ENCODE results near the gene ZNF8.
A peak's percentile ranks its signal among the peaks of the same experiment; 100 is the strongest.
"Not testable (repeated sequence)": the region's sequence is repeated elsewhere in the genome, so short reads cannot be mapped to it uniquely, and the experiment has no call there.

Gene ZNF8

DNA sequence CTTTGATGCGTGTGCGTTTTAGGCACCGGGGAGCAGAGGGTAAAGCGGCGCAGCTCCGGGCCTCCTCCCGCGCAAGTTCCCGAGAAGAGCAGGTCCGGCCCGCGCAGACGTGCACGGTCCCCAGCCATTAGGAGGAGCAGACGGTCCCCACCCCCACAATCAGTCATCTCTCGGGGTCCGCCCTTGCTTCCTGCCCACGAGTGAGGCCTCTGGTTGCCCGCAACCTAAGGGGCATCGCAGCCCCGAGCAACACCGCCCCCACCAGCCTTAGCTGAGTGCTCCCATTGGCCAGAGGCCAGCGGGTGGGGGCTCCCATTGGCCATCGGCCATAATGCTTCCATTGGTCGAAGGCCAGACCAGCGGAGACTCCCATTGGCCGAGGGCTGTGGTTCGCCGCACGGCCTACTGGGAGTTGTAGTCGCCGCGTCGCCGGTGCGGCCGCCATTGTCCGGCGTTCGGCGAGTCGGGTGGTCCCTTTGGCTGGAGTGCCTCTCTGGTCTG lies at the start of gene ZNF8:
ZNF8 (plus strand) TSS at position 415 of the 501 bp plus-strand sequence. CDS start 127 bp downstream, outside the sequence.
- in situ Hi-C loops (cut with HindIII; ENCODE audit: low sequenced_read_pairs) = no loop called here
- peak; percentile 92 for DNase-seq (ENCODE audit: low read depth)
- H3K4me3 ChIP-seq (ENCODE audit: low read depth, low read length) = peak within 1 kb of the TSS; percentile 96
- peak; percentile 13 for TF ChIP-seq CTCF (IDR thresholded peaks at IDR 0.05; ENCODE audit: low read depth, low read length, missing control alignments)

- peak overlapping the region; percentile 76 for H3K4me3 ChIP-seq (ENCODE audit: low read depth, low read length)
- in situ Hi-C loops (cut with HindIII; ENCODE audit: low sequenced_read_pairs) = loop anchor here (5.0 kb wide), 2 partner anchors 33 to 68 kb away; no protein-coding TSS in a partner anchor
- peak; percentile 18 for TF ChIP-seq CTCF (IDR thresholded peaks at IDR 0.05; ENCODE audit: low read depth, low read length, missing control alignments)
- no peak for DNase-seq (ENCODE audit: low read depth)
Observed at GRCh38 chr19:58229255-58229639, 49.5 kb upstream of the ZNF8 start.

DNA sequence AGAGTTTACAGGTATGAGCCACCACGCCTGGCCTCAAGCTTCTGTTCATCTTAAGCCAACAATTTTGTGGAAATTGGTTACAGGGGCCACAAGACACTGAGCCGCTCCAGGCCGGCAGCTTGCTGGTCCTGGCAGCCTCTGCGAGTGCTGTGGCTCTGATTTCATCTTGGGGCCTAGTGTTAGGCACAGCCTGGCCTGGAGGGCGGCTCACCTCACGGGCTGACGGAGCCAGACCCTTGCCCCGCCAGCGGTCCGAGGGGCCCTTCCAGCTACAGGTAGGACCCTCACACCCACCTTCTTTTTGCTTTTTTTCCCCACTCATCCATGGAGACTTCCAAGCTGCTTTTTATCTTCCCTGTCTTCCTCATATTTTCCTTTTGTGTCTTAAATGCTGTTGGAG lies 41.4 kb upstream of the ZNF8 start:
- no peak for TF ChIP-seq CTCF (IDR thresholded peaks at IDR 0.05; ENCODE audit: low read depth, low read length, missing control alignments)
- no peak overlapping the region for H3K4me3 ChIP-seq (ENCODE audit: low read depth, low read length)
- in situ Hi-C loops (cut with HindIII; ENCODE audit: low sequenced_read_pairs) = no loop called here
- no peak for DNase-seq (ENCODE audit: low read depth)

GRCh38 chr19:58243351-58243750 lies 35.4 kb upstream of the ZNF8 start:
- no peak overlapping the region for H3K4me3 ChIP-seq (ENCODE audit: low read depth, low read length)
- DNase-seq (ENCODE audit: low read depth) = no peak
- in situ Hi-C loops (cut with HindIII; ENCODE audit: low sequenced_read_pairs) = no loop called here
- no peak for TF ChIP-seq CTCF (IDR thresholded peaks at IDR 0.05; ENCODE audit: low read depth, low read length, missing control alignments)

DNA sequence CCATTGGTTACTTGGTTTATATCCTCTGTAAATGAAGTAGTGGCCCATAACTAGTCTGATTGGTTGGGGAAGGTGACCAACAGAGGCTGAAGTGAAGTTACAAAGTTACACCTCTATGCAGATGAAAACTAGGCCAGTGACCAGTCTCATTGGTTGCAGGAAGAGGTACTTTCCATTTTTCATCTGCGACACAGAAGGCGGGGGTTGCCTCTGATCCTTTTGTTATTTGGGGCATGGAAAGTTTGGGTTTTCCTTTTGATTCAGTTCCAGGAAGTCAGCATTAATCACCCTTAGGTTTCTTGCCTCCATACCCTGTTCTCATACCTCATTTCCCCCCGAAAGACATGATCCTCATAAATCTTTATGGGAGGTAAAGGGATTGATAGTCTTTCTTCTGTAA lies 29.9 kb upstream of the ZNF8 start:
- no peak overlapping the region for H3K4me3 ChIP-seq (ENCODE audit: low read depth, low read length)
- in situ Hi-C loops (cut with HindIII; ENCODE audit: low sequenced_read_pairs) = no loop called here
- DNase-seq (ENCODE audit: low read depth) = no peak
- no peak for TF ChIP-seq CTCF (IDR thresholded peaks at IDR 0.05; ENCODE audit: low read depth, low read length, missing control alignments)

GRCh38 chr19:58252102-58252685 lies 26.6 kb upstream of the ZNF8 start:
- in situ Hi-C loops (cut with HindIII; ENCODE audit: low sequenced_read_pairs) = no loop called here
- no peak for DNase-seq (ENCODE audit: low read depth)
- H3K4me3 ChIP-seq (ENCODE audit: low read depth, low read length) = no peak overlapping the region
- no peak for TF ChIP-seq CTCF (IDR thresholded peaks at IDR 0.05; ENCODE audit: low read depth, low read length, missing control alignments)

DNA sequence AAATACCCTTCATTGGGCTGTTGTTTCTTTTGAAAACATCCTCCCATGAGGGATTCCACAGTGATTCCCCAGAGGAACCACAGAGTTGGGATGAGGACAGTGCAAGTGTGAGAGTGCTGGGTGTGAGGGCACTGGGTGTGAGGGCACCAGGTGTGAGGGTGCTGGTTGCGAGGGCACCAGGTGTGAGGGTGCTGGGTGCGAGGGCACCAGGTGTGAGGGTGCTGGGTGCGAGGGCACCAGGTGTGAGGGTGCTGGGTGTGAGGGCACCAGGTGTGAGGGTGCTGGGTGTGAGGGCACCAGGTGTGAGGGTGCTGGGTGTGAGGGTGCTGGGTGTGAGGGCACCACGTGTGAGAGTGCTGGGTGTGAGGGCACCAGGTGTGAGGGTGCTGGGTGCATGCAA lies 20.5 kb upstream of the ZNF8 start:
- in situ Hi-C loops (cut with HindIII; ENCODE audit: low sequenced_read_pairs); H3K4me3 ChIP-seq (ENCODE audit: low read depth, low read length); DNase-seq (ENCODE audit: low read depth): not testable (repeated sequence)

Data from astrocyte of the cerebellum (primary cell).